GM11168 (cell line): ENCODE results near the gene P4HA1.
"Not testable (repeated sequence)": the region's sequence is repeated elsewhere in the genome, so short reads cannot be mapped to it uniquely, and the experiment has no call there.

Experiments used
- in situ Hi-C: fragments of 300-500 bp; cut with MboI; formaldehyde crosslinking; loops from one replicate; pipeline ENCODE4 v1.12.0; 2022; ENCODE audit warnings: low sequenced_read_pairs; ENCODE audit not compliant: unreplicated experiment

The P4HA1 gene

DNA sequence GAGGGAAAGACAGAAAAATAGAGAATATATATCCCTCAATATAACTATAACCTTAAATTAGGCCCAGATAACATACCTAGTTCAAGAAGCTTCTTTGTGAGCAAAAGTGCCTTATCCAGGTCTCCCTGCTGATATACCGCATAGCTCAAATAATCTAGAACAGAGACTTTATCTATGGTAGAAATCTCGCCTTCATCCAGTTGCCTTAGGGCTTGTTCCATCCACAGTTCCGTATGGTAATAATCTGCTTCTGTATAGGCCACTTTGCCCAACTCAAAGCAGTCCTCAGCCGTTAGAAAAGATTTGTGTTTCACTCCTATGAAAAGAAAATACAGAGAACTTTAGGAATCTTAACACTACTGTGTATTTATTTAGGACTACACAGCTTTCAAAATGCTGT lies 43.4 kb downstream of the P4HA1 start:
- in situ Hi-C loops, result no loop called here

DNA sequence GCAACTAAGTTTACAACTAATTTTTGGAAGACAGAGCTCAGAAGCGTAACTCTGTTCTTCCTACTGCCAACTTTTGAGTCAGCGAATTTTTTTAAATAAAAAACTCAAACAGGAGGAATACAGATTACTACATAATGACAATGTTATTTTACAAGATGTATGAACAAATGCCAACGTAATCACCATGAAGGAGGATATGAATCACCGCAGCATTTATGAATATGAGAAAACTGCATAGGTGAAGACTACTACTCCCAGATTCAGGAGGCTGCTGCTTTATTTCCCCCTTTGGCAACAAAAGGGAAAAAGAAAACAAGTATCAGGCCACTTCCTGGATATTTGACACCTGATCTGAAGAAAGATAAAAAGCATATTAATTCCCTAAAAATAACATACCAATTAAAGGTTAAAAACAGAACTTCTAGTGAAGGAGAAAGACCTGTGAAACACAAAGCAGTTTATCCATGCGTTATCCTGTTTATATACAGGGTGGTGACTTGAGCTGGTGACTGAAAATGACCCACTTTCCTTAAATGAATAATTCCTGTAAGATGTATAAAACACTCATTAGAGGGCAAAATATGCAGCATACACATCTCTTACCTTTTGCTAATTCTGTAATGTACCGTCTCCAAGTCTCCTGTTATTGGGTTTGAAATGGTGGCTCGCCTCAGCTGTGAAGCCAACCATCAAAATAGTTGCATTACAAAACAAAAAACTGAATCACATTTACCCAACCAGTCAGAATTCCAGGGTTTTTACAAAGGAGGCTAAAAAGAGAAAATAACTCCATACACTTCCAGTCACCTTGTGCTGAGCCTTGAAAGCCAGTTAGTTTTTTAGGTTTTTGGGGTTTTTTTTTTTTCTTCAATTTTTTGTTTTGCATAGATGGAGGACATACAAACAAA lies 52.0 kb downstream of the P4HA1 start:
- in situ Hi-C loops, result no loop called here

DNA sequence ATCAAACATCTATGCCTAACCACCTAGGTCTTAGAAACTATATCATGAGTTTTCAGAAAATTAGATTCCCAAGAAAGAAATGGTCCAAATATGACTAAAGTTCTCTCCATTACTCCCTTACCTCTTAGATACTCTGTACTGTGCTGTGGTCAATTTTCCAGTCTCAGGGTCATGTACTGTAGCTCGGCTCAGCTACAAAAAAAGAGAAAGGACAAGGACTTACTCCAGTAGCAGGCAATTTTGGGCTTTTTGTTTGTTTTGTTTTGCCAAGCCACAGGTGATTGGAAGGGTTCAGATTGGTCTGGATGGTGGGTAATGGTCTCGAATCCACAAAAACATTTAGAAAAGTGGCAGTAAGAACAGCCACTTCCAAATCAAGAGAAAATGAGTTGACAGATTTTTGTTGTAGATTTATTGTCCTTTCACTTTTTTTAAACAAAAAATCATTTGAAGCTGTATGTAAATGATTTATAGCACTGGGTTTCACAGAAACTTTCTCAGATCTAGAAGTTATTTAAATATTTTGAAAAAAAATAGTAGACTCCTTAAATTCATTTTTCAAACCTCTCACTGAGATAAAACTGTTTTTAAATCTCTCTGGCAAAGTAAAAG lies 52.8 kb downstream of the P4HA1 start:
- in situ Hi-C loops, result no loop called here

DNA sequence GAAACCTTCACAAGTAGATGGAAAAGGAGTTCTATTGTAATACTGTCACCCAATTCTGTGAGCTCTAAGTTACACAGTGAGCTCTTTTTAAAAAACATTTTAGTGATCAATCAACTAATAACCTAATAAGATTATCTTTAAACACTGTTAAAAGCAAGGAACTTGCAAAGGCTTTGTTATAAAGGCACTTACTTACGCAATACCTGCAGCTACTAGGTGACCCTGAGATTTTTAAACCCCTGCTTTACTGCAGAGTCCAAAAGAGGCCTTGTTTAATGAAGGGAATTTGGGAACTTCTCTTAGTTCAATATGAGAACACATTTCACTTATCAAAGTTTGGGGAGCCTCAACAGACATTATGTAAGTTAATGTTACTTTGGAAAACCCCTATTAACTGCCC lies 53.3 kb downstream of the P4HA1 start:
- in situ Hi-C loops, result no loop called here

DNA sequence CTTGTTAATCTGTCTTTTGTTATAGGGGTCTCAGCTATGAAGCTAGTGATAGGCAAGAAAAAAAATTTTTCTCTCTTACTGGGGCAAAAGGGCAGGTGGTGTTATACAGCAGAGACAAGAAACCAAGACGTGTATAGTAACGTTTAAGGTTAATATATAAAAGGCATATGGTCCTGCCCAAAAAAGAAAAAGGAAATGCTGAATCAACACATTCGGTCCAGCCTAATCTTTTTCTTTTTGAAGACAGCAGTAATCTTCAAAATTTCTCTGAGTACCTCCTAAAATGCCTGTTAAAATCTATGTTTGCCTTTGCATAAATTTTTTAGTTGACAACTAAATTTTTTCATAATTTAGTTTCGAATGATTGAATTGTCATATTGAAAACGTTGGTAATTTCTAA lies 54.5 kb downstream of the P4HA1 start:
- in situ Hi-C loops, result no loop called here

DNA sequence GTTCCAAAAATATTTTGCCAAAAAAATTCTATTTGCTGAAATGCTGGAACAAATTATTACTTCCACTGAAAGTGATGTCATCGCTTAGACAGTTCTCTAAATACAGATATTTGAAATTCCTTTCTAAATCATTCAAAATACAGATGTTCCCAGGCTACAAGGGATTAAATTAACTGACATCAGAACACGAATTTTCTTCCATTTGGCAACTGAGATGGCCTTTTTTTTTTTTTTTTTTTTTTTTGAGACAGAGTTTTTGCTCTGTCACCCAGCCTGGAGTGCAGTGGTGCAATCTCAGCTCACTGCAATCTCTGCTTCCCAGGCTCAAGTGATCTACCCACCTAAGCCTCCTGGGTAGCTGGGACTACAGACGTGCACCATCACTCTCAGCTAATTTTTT lies 57.0 kb downstream of the P4HA1 start:
- in situ Hi-C loops, result no loop called here

DNA sequence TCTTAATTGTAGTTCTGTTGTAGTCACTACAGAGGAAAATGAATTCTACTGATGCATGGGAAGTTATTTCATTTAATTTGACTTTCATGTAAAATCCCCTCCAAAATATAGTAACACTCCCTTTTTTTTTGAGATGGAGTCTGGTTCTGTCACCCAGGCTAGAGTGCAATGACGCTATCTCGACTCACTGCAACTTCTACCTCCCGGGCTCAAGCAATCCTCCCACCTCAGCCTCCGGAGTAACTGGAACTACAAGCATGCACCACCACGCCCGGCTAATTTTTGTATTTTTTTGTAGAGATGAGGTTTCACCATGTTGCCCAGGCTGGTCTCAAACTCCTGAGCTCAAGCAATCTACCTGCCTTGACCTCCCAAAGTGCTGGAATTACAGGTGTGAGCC lies 60.4 kb downstream of the P4HA1 start:
- in situ Hi-C loops, result not testable (repeated sequence)

DNA sequence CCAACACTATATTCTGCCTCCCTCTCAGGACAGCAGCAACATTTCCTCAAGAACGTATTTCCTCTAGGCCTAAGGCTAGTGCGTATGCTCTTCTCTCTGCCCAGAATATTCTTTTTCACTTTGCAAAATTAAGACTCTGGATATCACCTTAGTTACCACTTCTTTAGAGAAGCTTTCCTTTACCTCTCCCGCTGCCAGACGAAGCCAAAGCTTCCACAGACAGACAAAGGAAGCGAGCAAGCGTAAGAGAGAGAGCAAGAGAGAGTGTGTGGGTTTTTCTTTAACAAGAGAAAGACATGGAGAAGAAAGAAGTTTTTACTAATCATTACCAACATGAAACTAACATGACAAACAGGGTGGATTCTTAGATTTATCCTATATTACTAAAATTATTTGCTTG lies 64.1 kb downstream of the P4HA1 start:
- in situ Hi-C loops, result no loop called here

DNA sequence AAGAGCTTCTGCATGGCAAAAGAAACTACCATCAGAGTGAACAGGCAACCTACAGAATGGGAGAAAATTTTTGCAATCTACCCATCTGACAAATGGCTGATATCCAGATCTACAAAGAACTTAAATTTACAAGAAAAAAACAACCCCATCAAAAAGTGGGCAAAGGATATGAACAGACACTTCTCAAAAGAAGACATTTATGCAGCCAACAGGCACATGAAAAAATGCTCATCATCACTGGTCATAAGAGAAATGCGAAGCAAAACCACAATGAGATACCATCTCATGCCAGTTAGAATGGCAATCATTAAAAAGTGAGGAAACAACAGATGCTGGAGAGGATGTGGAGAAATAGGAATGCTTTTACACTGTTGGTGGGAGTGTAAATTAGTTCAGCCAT lies 70.0 kb downstream of the P4HA1 start:
- in situ Hi-C loops, result not testable (repeated sequence)

DNA sequence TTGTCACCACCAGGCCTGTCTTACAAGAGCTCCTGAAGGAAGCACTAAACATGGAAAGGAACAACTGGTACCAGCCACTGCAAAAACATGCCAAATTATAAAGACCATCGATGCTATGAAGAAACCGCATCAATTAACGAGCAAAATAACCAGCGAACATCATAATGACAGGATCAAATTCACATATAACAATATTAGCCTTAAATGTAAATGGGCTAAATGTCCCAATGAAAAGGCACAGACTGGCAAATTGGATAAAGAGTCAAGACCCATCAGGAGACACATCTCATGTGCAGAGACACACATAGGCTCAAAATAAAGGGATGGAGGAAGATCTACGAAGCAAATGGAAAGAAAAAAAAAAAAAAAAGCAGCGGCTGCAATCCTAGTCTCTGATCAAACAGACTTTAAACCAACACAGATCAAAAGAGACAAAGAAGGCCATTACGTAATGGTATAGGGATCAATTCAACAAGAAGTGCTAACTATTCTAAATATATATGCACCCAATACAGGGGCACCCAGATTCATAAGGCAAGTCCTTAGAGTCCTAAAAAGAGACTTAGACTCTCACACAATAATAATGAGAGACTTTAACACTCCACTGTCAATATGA lies 73.1 kb downstream of the P4HA1 start:
- in situ Hi-C loops, result not testable (repeated sequence)

DNA sequence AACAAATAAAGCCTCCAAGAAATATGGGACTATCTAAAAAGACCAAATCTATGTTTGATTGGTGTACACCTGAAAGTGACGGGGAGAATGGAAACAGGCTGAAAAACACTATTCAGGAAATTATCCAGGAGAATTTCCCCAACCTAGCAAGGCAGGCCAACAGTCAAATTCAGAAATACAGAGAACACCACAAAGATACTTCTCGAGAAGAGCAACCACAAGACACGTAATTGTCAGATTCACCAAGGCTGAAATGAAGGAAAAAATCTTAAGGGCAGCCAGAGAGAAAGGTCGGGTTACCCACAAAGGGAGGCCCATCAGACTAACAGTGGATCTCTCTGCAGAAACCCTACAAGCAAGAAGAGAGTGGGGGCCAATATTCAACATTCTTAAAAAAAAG lies 73.7 kb downstream of the P4HA1 start:
- in situ Hi-C loops, result not testable (repeated sequence)

DNA sequence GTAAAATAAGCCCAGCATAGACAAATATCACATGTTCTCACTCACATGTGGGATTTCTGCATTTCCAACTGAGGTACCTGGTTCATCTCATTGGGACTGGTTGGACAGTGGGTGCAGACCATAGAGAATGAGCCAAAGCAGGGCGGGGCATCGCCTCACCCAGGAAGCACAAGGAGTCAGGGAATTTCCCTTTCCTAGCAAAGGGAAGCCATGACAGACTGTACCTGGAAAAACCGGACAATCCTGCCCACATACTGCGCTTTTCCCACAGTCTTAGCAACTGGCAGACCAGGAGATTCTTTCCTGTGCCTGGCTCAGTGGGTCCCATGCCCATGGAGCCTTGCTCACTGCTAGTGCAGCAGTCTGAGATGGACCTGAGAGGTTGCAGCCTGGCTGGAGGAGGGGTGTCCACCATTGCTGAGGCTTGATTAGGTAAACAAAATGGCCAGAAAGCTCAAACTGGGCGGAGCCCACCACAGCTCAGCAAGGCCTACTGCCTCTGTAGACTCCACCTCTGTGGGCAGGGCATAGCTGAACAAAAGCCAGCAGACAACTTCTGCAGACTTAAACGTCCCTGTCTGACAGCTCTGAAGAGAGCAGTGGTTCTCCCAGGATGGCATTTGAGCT lies 75.0 kb downstream of the P4HA1 start:
- in situ Hi-C loops, result not testable (repeated sequence)

DNA sequence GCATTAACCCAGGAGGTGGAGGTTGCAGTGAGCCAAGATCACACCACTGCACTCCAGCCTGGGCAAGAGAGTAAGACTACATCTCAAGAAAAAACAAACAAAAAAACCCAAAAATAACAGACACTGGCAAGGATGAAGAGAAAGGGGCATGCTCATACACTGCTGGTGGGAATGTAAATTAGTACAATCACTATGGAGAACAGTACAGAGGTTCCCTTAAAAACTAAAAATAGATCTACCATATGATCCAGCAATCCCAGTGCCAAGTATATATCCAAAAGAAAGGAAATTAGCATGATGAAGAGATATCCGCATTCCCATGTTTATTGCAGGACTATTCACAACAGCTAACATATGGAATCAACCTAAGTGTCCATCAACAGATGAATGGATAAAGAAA lies 75.6 kb downstream of the P4HA1 start:
- in situ Hi-C loops, result no loop called here

DNA sequence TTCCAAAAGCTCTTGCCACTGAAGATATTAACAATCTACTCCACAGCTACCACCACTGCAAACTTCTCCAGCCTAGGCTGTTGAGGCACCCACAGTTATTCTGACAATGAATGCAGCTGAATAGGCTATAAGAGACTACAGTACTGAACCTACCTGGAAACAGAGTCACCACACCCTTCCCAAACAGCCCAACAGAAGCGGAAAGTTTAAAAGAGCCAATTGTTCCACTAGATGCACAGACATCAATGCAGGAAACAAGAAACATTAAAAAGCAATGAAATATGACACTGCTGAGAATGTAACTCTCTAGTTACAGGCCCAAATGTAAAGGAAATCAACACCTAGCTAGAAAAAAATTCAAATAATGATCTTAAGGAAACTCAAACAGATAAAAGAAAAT lies 77.6 kb downstream of the P4HA1 start:
- in situ Hi-C loops, result no loop called here

DNA sequence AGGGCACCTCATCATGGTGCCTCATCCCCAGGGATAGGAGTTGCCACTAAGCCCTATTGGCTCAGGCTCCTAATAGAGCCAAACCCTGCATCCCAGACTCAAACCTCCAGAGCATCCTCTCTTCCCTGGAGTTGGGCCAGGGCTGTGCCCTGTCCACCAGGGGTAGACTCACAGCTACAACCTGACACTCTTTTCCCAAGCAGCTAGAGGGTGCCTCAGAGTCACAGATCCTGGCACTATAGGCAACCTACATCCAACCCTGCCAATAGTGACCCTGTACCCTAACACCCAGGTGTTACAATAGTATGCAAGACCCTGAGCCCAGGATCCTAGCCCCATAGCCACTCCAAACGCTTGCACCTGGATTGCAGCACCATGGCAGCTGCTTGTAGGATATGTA lies 78.0 kb downstream of the P4HA1 start:
- in situ Hi-C loops, result no loop called here

DNA sequence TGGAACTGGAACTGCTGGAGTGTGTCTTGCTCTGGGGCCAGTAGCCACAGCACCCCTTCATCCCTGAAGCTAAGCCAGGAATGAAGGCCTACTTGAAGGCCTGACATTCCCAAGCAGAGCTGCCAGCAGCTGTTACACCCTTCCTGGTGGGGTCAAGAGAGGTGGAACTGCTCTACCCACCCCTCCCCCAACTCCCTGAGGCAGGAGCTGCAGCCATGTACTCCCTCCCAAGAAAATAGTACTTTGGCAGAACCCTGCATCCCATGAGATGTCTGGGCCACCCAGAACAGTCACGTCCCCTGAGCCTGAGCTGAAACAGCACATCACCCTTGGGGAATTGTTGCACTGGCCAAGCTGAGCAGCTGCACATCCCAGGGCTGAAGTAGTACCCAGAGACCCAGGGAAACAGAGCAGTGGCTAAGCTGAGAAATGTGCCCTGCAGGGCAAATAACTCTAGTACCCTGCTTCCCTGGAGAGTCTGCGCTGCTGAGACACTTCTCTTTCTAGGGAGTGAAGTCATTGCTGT lies 78.6 kb downstream of the P4HA1 start:
- in situ Hi-C loops, result no loop called here

DNA sequence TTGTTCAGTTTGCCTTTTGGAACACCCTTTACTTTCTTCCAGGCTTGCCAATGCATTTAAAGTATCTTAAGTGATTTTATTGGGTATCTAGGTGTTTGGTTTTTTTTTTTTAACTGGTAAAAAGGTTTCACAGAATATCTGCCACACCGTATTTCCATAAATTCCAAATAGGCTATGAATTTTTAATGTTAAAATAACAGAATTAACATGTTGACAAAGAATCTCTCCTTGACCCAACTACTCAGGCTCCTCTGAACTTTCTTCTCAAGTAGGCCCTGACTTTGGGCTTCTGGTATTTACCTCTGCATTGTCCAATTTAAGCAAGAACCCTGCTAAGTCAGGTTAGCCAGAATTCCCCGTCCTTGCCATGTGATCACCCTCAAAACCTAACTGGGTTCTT lies 80.9 kb downstream of the P4HA1 start:
- in situ Hi-C loops, result no loop called here

DNA sequence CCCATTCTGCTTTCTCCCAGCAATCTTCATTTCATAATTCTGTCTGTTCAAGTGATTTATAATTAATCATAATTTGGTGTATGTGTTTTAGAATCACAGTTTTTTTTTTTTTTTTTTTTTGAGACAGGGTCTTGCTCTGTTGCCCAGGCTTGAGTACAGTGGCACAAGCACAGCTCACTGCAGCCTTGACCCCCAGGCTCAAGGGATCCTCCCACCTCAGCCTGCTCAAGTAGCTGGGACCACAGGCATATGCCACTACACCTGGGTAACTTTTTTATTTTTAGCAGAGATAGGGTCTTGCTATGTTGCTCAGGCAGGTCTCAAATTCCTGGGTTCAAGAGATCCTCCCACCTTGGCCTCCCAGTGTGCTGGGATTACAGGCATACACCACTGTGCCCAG lies 92.8 kb downstream of the P4HA1 start:
- in situ Hi-C loops, result no loop called here

DNA sequence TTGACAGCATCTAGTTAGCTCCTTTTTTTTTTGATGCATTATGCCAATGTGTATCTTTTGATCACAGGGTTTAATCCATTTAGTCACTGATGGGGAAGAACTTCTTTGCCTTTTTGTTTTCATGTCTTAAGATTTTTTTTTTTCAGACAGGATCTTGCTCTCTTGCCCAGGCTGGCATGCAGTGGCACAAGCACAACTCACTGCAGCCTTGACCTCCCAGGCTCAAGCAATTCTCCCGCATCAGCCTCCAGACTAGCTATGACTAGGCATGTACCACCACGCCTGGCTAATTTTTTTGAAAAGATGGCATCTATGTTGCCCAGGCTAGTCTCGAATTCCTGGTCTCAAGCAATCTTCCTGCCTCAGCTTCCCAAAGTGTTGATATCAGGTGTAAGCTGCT lies 95.7 kb downstream of the P4HA1 start:
- in situ Hi-C loops, result no loop called here

DNA sequence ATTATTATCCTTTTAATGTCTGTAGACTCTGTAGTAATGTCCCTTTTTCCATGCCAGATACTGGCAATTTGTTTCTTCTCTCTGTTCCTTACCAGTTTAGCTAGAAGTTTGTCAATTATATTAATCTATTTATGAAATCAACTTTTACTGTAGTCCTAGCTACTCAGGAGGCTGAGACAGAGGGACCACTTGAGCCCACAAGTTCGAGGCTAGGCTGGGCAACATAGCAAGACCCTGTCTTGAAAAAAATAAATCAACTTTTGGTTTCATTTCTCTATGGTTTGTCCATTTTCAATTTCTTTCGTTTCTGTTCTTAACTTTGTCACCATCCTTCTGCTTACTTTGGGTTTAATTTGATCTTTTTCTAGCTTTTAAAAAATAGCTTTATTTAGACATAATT lies 99.6 kb downstream of the P4HA1 start:
- in situ Hi-C loops, result no loop called here

DNA sequence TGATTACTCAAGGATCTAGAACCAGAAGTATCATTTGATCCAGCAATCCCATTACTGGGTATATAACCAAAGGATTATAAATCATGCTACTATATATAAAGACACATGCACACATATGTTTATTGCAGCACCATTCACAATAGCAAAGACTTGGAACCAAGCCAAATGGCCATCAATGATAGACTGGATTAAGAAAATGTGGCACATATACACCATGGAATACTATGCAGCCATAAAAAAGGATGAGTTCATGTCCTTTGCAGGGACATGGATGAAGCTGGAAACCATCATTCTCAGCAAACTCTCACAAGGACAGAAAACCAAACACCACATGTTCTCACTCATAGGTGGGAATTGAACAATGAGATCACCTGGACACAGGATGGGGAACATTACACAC lies 101.2 kb downstream of the P4HA1 start:
- in situ Hi-C loops, result not testable (repeated sequence)
